PC-3 (cell line): Measurements from ENCODE around the gene DEPDC1.

ENCODE experiments used
- CTCF ChIP-seq: fragments of 300-600 bp; sonication (generic); conservative IDR thresholded peaks from 2 replicates; pipeline ENCODE4 v1.5.1; 2017; ENCODE audit warnings: antibody characterized with exemption, low read depth, mild to moderate bottlenecking, low read length
- EZH2 ChIP-seq: fragments of 300-600 bp; sonication (generic); IDR thresholded peaks from one replicate; pipeline ENCODE4 v1.6.1; 2017; ENCODE audit warnings: antibody characterized with exemption, mild to moderate bottlenecking, low read length; ENCODE audit not compliant: unreplicated experiment
- EZH2phosphoT487 ChIP-seq: fragments of 300-600 bp; sonication (generic); IDR thresholded peaks from 2 replicates; pipeline ENCODE4 v1.6.1; 2018; ENCODE audit warnings: mild to moderate bottlenecking, antibody characterized with exemption, low read length, borderline replicate concordance

- TF ChIP-seq CTCF (no peak), EZH2 (no peak), EZH2phosphoT487 (no peak)
Measured at GRCh38 chr1:68464891-68465290, 32.0 kb downstream of the DEPDC1 start.
